Measurements from ENCODE around the gene MPEG1. TPM values are rescaled to one million over a fixed set of nuclear protein-coding genes. Genes with fewer than 3 reads are reported as not detected.

The MPEG1 gene
- total RNA-seq, 4 donors from 2014 or later: 3.6 to 35.5 (median 11.4) TPM

GRCh38 chr11:59249535-59249934, 36.8 kb upstream of the MPEG1 start:
- Histone ChIP-seq H3K27me3 (no peaks in the 10 kb centered on the region), H3K4me1 (no peaks in the 10 kb centered on the region), H3K9me3 (no peaks in the 10 kb centered on the region), H3K36me3 (no peaks in the 10 kb centered on the region), H3K27ac (no peak overlapping the region), H3K4me3 (no peak overlapping the region)
- ATAC-seq: no peak
- TF ChIP-seq POLR2AphosphoS5 (IDR thresholded peaks at IDR 0.05) (no peak), CTCF (IDR thresholded peaks at IDR 0.05) (no peak)
- WGBS, 2 donors (ENCODE audit: low coverage in 1 of 2): 89 to 93% methylated on average over 6 to 7 of the region's 7 CpGs

- H3K4me1 ChIP-seq: no peaks in the 10 kb centered on the region
- H3K4me3 ChIP-seq: no peak overlapping the region
- no peaks in the 10 kb centered on the region for H3K27me3 ChIP-seq
- no peak for TF ChIP-seq POLR2AphosphoS5 (IDR thresholded peaks at IDR 0.05)
- no peak for TF ChIP-seq EP300 (IDR thresholded peaks at IDR 0.05)
- no peak for TF ChIP-seq POLR2A (IDR thresholded peaks at IDR 0.05)
- no peak for TF ChIP-seq CTCF (IDR thresholded peaks at IDR 0.05)
- WGBS, 2 donors (ENCODE audit: low coverage in 1 of 2): 26 to 40% methylated on average over 2 of the region's 2 CpGs
- H3K27ac ChIP-seq: no peak overlapping the region
- no peaks in the 10 kb centered on the region for H3K36me3 ChIP-seq
- ATAC-seq: peak; percentile 62
- no peaks in the 10 kb centered on the region for H3K9me3 ChIP-seq
Observed at GRCh38 chr11:59247531-59248227, 35.0 kb upstream of the MPEG1 start.

- Histone ChIP-seq H3K4me3 (no peak overlapping the region), H3K4me1 (no peaks in the 10 kb centered on the region), H3K9me3 (no peaks in the 10 kb centered on the region), H3K27me3 (no peaks in the 10 kb centered on the region), H3K36me3 (no peaks in the 10 kb centered on the region), H3K27ac (no peak overlapping the region)
- WGBS, 2 donors (ENCODE audit: low coverage in 1 of 2): 17 to 80% methylated on average over 1 of the region's 1 CpG
- TF ChIP-seq EP300 (IDR thresholded peaks at IDR 0.05): no peak
- TF ChIP-seq CTCF (IDR thresholded peaks at IDR 0.05): no peak
- no peak for TF ChIP-seq POLR2A (IDR thresholded peaks at IDR 0.05)
- TF ChIP-seq POLR2AphosphoS5 (IDR thresholded peaks at IDR 0.05): no peak
- ATAC-seq: no peak
Observed at GRCh38 chr11:59243633-59244032, 30.9 kb upstream of the MPEG1 start.

- H3K27me3 ChIP-seq: no peaks in the 10 kb centered on the region
- H3K36me3 ChIP-seq: no peaks in the 10 kb centered on the region
- TF ChIP-seq POLR2A (IDR thresholded peaks at IDR 0.05) (no peak), POLR2AphosphoS5 (IDR thresholded peaks at IDR 0.05) (no peak), EP300 (IDR thresholded peaks at IDR 0.05) (no peak), CTCF (IDR thresholded peaks at IDR 0.05) (no peak)
- peaks cover 0 to 11% (median 0%) of the 10 kb centered on the region in 3 donors for H3K9me3 ChIP-seq
- H3K27ac ChIP-seq: no peak overlapping the region
- H3K4me1 ChIP-seq: no peaks in the 10 kb centered on the region
- ATAC-seq: no peak
- H3K4me3 ChIP-seq: no peak overlapping the region
Observed at GRCh38 chr11:59240322-59240721, 27.6 kb upstream of the MPEG1 start.

GRCh38 chr11:59226396-59226795, 13.7 kb upstream of the MPEG1 start:
- H3K4me1 ChIP-seq: peaks cover 0 to 25% (median 6%) of the 10 kb centered on the region in 3 donors
- H3K9me3 ChIP-seq: peaks cover 0 to 5% (median 0%) of the 10 kb centered on the region in 3 donors
- 51 to 66% methylated on average over 2 of the region's 2 CpGs for WGBS, 2 donors (ENCODE audit: low coverage in 1 of 2)
- no peak overlapping the region for H3K4me3 ChIP-seq
- H3K27ac ChIP-seq: peak overlapping the region in 1 of 4 donors; percentile 3
- ATAC-seq: no peak
- TF ChIP-seq EP300 (IDR thresholded peaks at IDR 0.05) (no peak), POLR2A (IDR thresholded peaks at IDR 0.05) (no peak), POLR2AphosphoS5 (IDR thresholded peaks at IDR 0.05) (no peak), CTCF (IDR thresholded peaks at IDR 0.05) (no peak)
- no peaks in the 10 kb centered on the region for H3K27me3 ChIP-seq
- no peaks in the 10 kb centered on the region for H3K36me3 ChIP-seq
